Measurements from ENCODE around the gene MACROD2.

DNA sequence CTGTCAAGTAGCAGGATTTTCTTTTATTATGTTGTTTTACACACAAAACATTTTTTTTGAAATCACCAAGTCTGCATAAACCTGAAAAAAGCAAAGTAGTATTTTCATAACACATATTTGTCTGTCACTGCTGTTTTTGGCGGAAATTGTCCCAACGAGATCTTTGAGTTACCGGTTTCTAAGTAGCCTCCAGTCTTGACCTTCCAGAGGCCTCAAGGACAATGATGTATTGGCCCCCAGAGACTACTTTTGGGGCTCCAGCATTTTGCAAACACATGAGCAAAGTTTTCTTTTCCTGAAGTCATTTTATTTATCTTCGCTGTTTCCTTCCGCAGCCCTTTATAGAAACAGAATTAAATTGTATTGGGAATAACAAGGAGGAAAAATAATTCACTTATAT lies 1715.3 kb downstream of the MACROD2 start:
- TF ChIP-seq, protein P1, sequence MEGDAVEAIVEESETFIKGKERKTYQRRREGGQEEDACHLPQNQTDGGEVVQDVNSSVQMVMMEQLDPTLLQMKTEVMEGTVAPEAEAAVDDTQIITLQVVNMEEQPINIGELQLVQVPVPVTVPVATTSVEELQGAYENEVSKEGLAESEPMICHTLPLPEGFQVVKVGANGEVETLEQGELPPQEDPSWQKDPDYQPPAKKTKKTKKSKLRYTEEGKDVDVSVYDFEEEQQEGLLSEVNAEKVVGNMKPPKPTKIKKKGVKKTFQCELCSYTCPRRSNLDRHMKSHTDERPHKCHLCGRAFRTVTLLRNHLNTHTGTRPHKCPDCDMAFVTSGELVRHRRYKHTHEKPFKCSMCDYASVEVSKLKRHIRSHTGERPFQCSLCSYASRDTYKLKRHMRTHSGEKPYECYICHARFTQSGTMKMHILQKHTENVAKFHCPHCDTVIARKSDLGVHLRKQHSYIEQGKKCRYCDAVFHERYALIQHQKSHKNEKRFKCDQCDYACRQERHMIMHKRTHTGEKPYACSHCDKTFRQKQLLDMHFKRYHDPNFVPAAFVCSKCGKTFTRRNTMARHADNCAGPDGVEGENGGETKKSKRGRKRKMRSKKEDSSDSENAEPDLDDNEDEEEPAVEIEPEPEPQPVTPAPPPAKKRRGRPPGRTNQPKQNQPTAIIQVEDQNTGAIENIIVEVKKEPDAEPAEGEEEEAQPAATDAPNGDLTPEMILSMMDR (IDR thresholded peaks at IDR 0.05; ENCODE audit: insufficient read depth, low read length, poor library complexity, severe bottlenecking), result no peak
- no peak for TF ChIP-seq EZH2phosphoT487 (conservative IDR thresholded peaks at IDR 0.05; ENCODE audit: low read length)
